Heart right ventricle (tissue), 16 donors: ENCODE results near the gene CUBN. TPM values are rescaled to one million over a fixed set of nuclear protein-coding genes. Genes with fewer than 3 reads are reported as not detected.
A peak's percentile ranks its signal among the peaks of the same experiment; 100 is the strongest.

Experiments used
- ATAC-seq, 8 donors: fragments of 200-7000 bp; cut with Tn5 transposase; one replicate each; pipeline ENCODE4 v1.9.1; 2020; ENCODE audit warnings: mild to moderate bottlenecking in 8 of 8, moderate library complexity in 8 of 8, moderate number of reproducible peaks in 1 of 8
- DNase-seq, 2 donors: peaks; one replicate each; pipeline ENCODE4 v3.0.0-alpha.2; 2020
- H3K27ac ChIP-seq, 10 donors: fragments of 200-600 bp; sonication (generic) in 2 of 10; one replicate each; pipeline versions ENCODE4 v1.5.0 to v1.8.0; 2020 to 2022; ENCODE audit warnings: mild to moderate bottlenecking in 3 of 10
- H3K27me3 ChIP-seq, 7 donors: fragments of 200-600 bp; one replicate each; pipeline ENCODE4 v1.8.0; 2021 to 2022; ENCODE audit warnings: mild to moderate bottlenecking in 2 of 7
- H3K36me3 ChIP-seq, 9 donors: fragments of 200-600 bp; sonication (generic) in 1 of 9; one replicate each; pipeline versions ENCODE4 v1.5.0 to v1.8.0; 2020 to 2022; ENCODE audit warnings: mild to moderate bottlenecking in 2 of 9
- H3K4me1 ChIP-seq, 9 donors: fragments of 200-600 bp; sonication (generic) in 1 of 9; one replicate each; pipeline versions ENCODE4 v1.5.0 to v1.8.0; 2020 to 2022; ENCODE audit warnings: mild to moderate bottlenecking in 4 of 9
- H3K4me3 ChIP-seq, 10 donors: fragments of 200-600 bp; sonication (generic) in 2 of 10; one replicate each; pipeline versions ENCODE4 v1.5.0 to v1.8.0; 2020 to 2022; ENCODE audit warnings: mild to moderate bottlenecking in 7 of 10, moderate library complexity in 2 of 10
- H3K9me3 ChIP-seq, 11 donors: fragments of 200-600 bp in 10 of 11; sonication (generic) in 2 of 11; one replicate each; pipeline versions ENCODE4 v1.5.0 to v1.8.0; 2013 to 2022; ENCODE audit warnings: mild to moderate bottlenecking in 2 of 11, control low read depth in 1 of 11, moderate library complexity in 1 of 11
- WGBS, 2 donors: extraction: QIAGEN DNeasy Blood & Tissue Kit; methylation state at CpG; one replicate each; pipeline ENCODE4 v1.1.7; 2013; ENCODE audit warnings: inconsistent platforms in 1 of 2; 5-methylcytosine and 5-hydroxymethylcytosine counted together
- intact Hi-C, 10 donors: fragments of 100-400 bp; cut with DNase I; formaldehyde crosslinking; loops; one replicate each; pipeline versions ENCODE4 v1.11.1 to v1.14.2; 2022
- polyA plus RNA-seq, 2 donors: library from polyadenylated mRNA; stranded (reverse); fragments of 200-250 nt; gene quantifications; one replicate each; pipeline ENCODE4 v1.2.3, GENCODE V29; 2013
- total RNA-seq, 10 donors: library from RNA; stranded (reverse); fragmentation: NEBNext Ultra II Directional in 3 of 10; extraction: Animal tissue kit (Norgen Biotek cat#: 25700) in 3 of 10; gene quantifications; one replicate each; pipeline versions ENCODE4 v1.2.1 to v1.2.4, GENCODE V29; 2021 to 2023
- TF ChIP-seq, protein P1 (sequence below), 9 donors: fragments of 200-600 bp; sonication (generic) in 2 of 9; IDR thresholded peaks; one replicate each; pipeline versions ENCODE4 v1.5.0 to v1.8.0; 2021 to 2022; ENCODE audit warnings: antibody characterized with exemption in 9 of 9, mild to moderate bottlenecking in 5 of 9, moderate library complexity in 1 of 9
- donor health status: Arrhythmogenic right ventricular cardiomyopathy.
- donor health status: ischemic (EF 13 %, LVEDD 7.1; RV severe dilation, severe dysfunction).
- donor health status: healthy with polysubstance abuse.
- donor health status: DM: no; HTN: yes; CAD: no.
- donor health status: DM: no; HTN: no; CAD: no.
- donor health status: ischemic (EF 25% LVEDD 6.9; RV normal size, moderate dysfunction).
- donor health status: ischemic (EF 25% LVEDD 5.7; RV mildly dilated, moderate dysfunction).
- donor health status: healthy.
- donor health status: DM: yes; HTN: yes; CAD: no.
- donor health status: Ischemic cardiomyopathy.
- donor health status: ischemic (EF 35%, LVEDD 5.7; RV mildly dilated, moderate dysfunction).
- donor health status: nonischemic (EF 11% LVEDD 7.7; RV severe dilation, severe dysfunction).
- donor health status: DM: yes; HTN: yes; CAD: no.
- donor health status: PGD.
- donor health status: ischemic (EF 29% LVEDD 5.4; RV normal size, mild dysfunction).
- donor health status: nonischemic (EF 23%, LVEDD 6.1; RV moderate dilation, normal function).

The CUBN gene
- total and polyA plus RNA-seq, 12 donors = 0.13 to 1.2 (median 0.42) TPM

DNA sequence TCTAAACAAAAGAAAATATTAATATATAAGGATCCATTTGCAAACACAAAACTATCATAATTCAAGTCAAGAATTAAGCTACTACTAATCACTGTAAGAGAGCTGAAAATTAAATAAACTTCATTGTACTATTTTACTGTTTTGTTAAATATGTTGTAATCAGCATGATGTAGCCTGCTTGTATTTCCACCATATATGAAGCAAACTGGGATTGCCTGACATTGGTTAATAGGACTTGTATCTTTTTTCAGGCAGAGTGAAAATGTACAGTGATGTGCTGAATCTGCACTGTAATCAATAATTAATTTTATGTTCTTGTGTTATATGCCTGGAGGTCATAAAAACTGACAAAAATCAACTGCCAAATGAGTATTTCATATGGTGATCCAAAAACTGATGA, 46.5 kb upstream of the CUBN start:
- H3K9me3 ChIP-seq = no peaks in the 10 kb centered on the region
- H3K27ac ChIP-seq = no peak overlapping the region
- no peak overlapping the region for H3K4me3 ChIP-seq

DNA sequence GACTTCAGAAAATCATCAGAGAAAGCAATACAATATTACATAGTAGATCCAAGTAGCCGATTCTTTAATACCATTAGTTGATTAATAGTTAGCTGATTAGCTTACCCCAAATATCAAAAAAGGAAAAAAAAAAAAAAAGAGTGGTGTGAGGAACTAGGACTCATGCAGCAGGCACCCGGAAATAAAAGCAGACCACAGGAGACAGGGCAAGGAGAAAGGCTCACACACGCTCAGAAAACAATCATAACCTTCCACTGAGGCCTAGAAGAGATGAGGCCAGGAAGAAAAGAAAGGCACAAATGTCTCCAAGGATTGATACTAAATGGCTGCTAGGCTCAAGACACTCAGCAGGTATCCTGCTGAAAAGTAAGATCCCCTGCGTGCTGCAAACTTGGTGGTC, 45.9 kb upstream of the CUBN start:
- Histone ChIP-seq H3K27me3 (no peaks in the 10 kb centered on the region), H3K36me3 (no peaks in the 10 kb centered on the region), H3K27ac (peak overlapping the region in 2 of 10 donors; percentile 18 to 43), H3K4me3 (peak overlapping the region in 5 of 10 donors; percentile 1 to 26 (median 22)), H3K9me3 (no peaks in the 10 kb centered on the region), H3K4me1 (peaks cover 0 to 21% (median 0%) of the 10 kb centered on the region in 9 donors)
- 53 to 66% methylated on average over 4 of the region's 4 CpGs for WGBS, 2 donors
- ATAC-seq = peak in 4 of 8 donors; percentile 20 to 65 (median 38)
- DNase-seq = peak in 1 of 2 donors; percentile 11
- TF ChIP-seq, protein P1, sequence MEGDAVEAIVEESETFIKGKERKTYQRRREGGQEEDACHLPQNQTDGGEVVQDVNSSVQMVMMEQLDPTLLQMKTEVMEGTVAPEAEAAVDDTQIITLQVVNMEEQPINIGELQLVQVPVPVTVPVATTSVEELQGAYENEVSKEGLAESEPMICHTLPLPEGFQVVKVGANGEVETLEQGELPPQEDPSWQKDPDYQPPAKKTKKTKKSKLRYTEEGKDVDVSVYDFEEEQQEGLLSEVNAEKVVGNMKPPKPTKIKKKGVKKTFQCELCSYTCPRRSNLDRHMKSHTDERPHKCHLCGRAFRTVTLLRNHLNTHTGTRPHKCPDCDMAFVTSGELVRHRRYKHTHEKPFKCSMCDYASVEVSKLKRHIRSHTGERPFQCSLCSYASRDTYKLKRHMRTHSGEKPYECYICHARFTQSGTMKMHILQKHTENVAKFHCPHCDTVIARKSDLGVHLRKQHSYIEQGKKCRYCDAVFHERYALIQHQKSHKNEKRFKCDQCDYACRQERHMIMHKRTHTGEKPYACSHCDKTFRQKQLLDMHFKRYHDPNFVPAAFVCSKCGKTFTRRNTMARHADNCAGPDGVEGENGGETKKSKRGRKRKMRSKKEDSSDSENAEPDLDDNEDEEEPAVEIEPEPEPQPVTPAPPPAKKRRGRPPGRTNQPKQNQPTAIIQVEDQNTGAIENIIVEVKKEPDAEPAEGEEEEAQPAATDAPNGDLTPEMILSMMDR (IDR thresholded peaks at IDR 0.05) = no peak
- intact Hi-C loops = no loop called here

More for the DNA sequence above, 46.5 kb upstream of the CUBN start:
- no peak for DNase-seq
- intact Hi-C loops = no loop called here
- H3K27me3 ChIP-seq = no peaks in the 10 kb centered on the region
- no peak for ATAC-seq
- TF ChIP-seq, protein P1 (IDR thresholded peaks at IDR 0.05) = no peak
- H3K36me3 ChIP-seq = no peaks in the 10 kb centered on the region
- peaks cover 0 to 21% (median 0%) of the 10 kb centered on the region in 9 donors for H3K4me1 ChIP-seq

DNA sequence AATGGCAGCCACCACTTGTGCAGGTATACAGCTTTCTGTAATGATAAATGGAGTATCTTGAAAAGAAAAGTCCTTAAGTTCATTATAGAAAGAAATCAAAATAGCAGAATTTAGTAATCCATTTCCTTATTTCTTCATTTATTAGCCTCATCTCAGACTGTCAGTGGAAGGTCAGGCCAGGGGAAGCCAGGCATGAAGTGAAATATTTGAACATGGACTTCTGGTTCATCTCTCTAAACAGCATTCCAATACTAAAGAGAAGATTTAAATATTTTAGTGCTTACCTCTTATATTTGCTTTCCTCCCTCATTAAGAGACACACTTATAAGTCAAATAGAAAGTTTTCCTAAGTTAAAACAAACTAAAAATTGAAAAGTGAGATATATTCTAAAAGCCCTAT, 45.0 kb upstream of the CUBN start:
- TF ChIP-seq, protein P1 (IDR thresholded peaks at IDR 0.05) = no peak
- H3K4me1 ChIP-seq = peaks cover 0 to 21% (median 0%) of the 10 kb centered on the region in 9 donors
- H3K4me3 ChIP-seq = no peak overlapping the region
- DNase-seq = no peak
- H3K36me3 ChIP-seq = no peaks in the 10 kb centered on the region
- no peaks in the 10 kb centered on the region for H3K27me3 ChIP-seq
- no peaks in the 10 kb centered on the region for H3K9me3 ChIP-seq
- ATAC-seq = no peak
- intact Hi-C loops = no loop called here
- H3K27ac ChIP-seq = no peak overlapping the region

DNA sequence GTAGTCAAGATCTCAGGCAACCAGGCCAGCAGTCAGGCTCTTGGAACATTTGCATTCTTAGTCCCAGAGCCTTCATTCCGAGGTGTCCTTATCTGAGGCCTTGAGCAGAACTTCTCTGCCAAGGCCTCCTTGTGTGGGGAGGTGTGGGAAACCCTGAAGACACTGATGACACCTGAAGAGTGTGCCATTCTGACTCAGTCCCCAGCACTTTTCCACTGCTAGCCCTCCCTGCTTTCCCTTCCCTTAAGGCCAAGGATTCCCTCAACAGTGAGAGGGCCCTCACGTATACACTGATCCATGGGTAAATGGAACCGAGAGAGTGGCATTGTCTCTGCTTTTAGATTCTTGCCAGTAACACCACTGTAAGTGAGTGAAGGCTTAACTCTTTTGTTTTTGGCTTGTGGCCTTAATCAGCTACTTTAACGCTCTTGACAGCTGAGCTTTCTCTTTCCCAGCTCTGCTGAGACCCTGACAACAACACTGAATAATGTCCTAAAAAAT, 41.6 kb upstream of the CUBN start:
- ATAC-seq = no peak
- 60 to 62% methylated on average over 4 of the region's 4 CpGs for WGBS, 2 donors
- TF ChIP-seq, protein P1 (IDR thresholded peaks at IDR 0.05) = no peak
- no peaks in the 10 kb centered on the region for H3K9me3 ChIP-seq
- H3K4me3 ChIP-seq = peak overlapping the region in 1 of 10 donors; percentile 13
- no peak for DNase-seq
- peaks cover 0 to 19% (median 0%) of the 10 kb centered on the region in 9 donors for H3K4me1 ChIP-seq
- no peaks in the 10 kb centered on the region for H3K27me3 ChIP-seq
- H3K36me3 ChIP-seq = peaks cover 0 to 3% (median 0%) of the 10 kb centered on the region in 9 donors
- H3K27ac ChIP-seq = peak overlapping the region in 2 of 10 donors; percentile 4 to 15
- intact Hi-C loops = no loop called here
